ENCODE results near the gene AKR1C4.
"Not testable (repeated sequence)": the region's sequence is repeated elsewhere in the genome, so short reads cannot be mapped to it uniquely, and the experiment has no call there.

Gene AKR1C4

DNA sequence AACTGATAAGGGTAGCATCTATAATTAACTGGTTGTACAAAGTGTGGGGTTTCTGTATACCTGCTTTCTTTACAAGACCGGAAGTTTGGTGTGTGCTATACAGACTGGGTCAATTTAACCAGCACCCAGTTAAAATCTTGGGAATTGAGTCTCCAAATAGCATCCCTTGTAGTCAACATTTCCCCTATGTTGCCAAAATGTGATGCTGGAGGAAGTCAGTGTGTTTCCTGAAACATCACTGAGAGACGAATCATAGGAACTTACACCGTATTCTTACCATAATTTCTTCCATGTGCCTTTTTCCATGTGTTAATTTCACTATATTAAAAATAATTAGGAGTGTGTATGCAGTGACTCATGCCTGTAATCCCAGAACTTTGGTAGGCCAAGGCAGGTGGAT, 1.7 kb downstream of the AKR1C4 start:
- no peak overlapping the region for H3K4me3 ChIP-seq (ENCODE audit: low read depth in 1 of 5, low read length in 5 of 5)
- peaks cover 0 to 6% (median 5%) of the 10 kb centered on the region in 5 donors for H3K4me1 ChIP-seq (ENCODE audit: control insufficient read depth in 5 of 5, insufficient read depth in 5 of 5, low read length in 5 of 5)
- H3K9me3 ChIP-seq (ENCODE audit: control insufficient read depth in 5 of 5, low read length in 5 of 5), result peaks cover 0 to 6% (median 4%) of the 10 kb centered on the region in 5 donors
- H3K36me3 ChIP-seq (ENCODE audit: control insufficient read depth in 5 of 5, insufficient read depth in 5 of 5, low read length in 5 of 5), result no peaks in the 10 kb centered on the region
- H3K9ac ChIP-seq (ENCODE audit: low read length in 5 of 5), result no peak overlapping the region
- H3K27ac ChIP-seq (ENCODE audit: low read depth, low read length), result no peak overlapping the region
- no peaks in the 10 kb centered on the region for H3K27me3 ChIP-seq (ENCODE audit: control insufficient read depth in 5 of 5, insufficient read depth in 4 of 5, low read length in 5 of 5)

DNA sequence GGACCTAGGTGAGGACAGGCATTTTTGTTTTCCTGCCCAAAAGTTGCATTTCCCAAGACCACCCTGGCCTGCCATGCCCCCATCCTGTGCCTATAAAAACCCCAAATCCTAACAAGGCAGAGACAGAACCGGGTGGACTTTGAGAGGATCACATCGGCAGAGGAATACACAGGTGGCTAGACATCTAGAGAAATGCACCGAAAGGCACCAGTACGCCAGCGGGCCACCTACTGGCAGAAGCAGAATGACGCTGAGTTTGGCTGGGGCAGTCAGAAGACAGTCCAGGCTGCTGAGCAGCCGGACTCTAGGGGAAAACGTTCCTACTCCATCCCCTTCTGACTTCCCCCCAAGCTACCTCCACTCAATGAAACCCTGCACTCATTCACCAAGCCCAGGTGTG, 2.8 kb downstream of the AKR1C4 start:
- Histone ChIP-seq H3K9ac (ENCODE audit: low read length in 5 of 5) (no peak overlapping the region), H3K27ac (ENCODE audit: low read depth, low read length) (no peak overlapping the region), H3K4me3 (ENCODE audit: low read depth in 1 of 5, low read length in 5 of 5) (no peak overlapping the region), H3K36me3 (ENCODE audit: control insufficient read depth in 5 of 5, insufficient read depth in 5 of 5, low read length in 5 of 5) (no peaks in the 10 kb centered on the region), H3K27me3 (ENCODE audit: control insufficient read depth in 5 of 5, insufficient read depth in 4 of 5, low read length in 5 of 5) (no peaks in the 10 kb centered on the region), H3K9me3 (ENCODE audit: control insufficient read depth in 5 of 5, low read length in 5 of 5) (peaks cover 0 to 7% (median 4%) of the 10 kb centered on the region in 5 donors), H3K4me1 (ENCODE audit: control insufficient read depth in 5 of 5, insufficient read depth in 5 of 5, low read length in 5 of 5) (peaks cover 0 to 6% (median 5%) of the 10 kb centered on the region in 5 donors)

DNA sequence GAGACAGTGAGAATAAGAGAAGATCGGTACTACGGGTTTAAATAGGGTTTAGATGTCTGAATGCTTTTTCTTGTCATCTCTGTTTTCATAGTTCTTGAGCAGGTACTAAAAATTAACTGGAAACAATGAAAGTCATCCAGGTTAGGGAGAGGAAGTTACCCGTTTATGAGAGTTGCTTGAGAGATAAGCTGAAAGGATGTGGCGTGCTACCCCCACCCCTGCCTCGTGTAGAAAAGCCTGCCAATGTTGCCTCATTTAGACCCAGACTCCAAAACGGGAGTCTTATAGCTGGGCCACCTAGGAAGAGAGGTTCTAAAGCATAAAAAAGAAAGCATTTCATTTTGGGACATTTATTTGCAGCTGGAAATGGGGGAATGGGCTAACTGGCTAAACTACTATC, 10.2 kb downstream of the AKR1C4 start:
- Histone ChIP-seq H3K9me3 (ENCODE audit: control insufficient read depth in 5 of 5, low read length in 5 of 5) (peaks cover 0 to 7% (median 7%) of the 10 kb centered on the region in 5 donors), H3K27ac (ENCODE audit: low read depth, low read length) (no peak overlapping the region), H3K36me3 (ENCODE audit: control insufficient read depth in 5 of 5, insufficient read depth in 5 of 5, low read length in 5 of 5) (no peaks in the 10 kb centered on the region)

DNA sequence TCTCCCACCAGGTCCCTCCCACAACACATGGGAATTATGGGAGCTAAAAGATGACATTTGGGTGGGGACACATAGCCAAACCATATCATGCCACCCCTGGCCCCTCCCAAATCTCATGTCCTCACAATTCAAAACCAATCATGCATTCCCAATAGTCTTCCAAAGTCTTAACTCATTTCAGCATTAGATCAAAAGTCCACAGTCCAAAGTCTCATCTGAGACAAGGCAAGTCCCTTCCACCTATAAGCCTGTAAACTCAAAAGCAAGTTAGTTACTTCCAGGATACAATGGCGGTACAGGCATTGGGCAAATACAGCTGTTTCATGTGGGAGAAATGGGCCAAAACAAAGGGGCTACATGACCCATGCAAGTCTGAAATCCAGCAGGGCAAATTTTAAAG, 13.1 kb downstream of the AKR1C4 start:
- not testable (repeated sequence) for H3K9me3 ChIP-seq (ENCODE audit: control insufficient read depth in 5 of 5, low read length in 5 of 5); H3K27me3 ChIP-seq (ENCODE audit: control insufficient read depth in 5 of 5, insufficient read depth in 4 of 5, low read length in 5 of 5); H3K4me1 ChIP-seq (ENCODE audit: control insufficient read depth in 5 of 5, insufficient read depth in 5 of 5, low read length in 5 of 5); H3K4me3 ChIP-seq (ENCODE audit: low read depth in 1 of 5, low read length in 5 of 5); H3K27ac ChIP-seq (ENCODE audit: low read depth, low read length); H3K36me3 ChIP-seq (ENCODE audit: control insufficient read depth in 5 of 5, insufficient read depth in 5 of 5, low read length in 5 of 5); H3K9ac ChIP-seq (ENCODE audit: low read length in 5 of 5)

More for the DNA sequence above, 10.2 kb downstream of the AKR1C4 start:
- no peak overlapping the region for H3K4me3 ChIP-seq (ENCODE audit: low read depth in 1 of 5, low read length in 5 of 5)
- H3K4me1 ChIP-seq (ENCODE audit: control insufficient read depth in 5 of 5, insufficient read depth in 5 of 5, low read length in 5 of 5), result no peaks in the 10 kb centered on the region
- no peaks in the 10 kb centered on the region for H3K27me3 ChIP-seq (ENCODE audit: control insufficient read depth in 5 of 5, insufficient read depth in 4 of 5, low read length in 5 of 5)
- no peak overlapping the region for H3K9ac ChIP-seq (ENCODE audit: low read length in 5 of 5)

DNA sequence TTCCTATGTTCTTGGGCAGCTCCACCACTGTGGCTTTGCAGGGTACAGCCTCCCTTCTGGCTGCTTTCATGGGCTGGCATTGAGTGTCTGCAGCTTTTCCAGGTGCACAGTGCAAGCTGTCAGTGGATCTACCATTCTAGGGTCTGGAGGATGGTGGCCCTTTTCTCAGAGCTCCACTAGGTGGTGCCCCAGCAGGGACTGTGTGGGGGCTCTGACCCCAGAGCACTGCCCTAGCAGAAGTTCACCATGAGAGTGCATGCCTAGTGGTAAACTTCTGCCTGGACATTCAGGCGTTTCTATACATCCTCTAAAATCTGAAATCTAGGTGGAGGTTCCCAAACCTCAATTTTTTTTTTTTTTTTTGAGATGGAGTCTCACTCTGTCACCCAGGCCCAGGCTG, 13.6 kb downstream of the AKR1C4 start:
- not testable (repeated sequence) for H3K36me3 ChIP-seq (ENCODE audit: control insufficient read depth in 5 of 5, insufficient read depth in 5 of 5, low read length in 5 of 5); H3K4me3 ChIP-seq (ENCODE audit: low read depth in 1 of 5, low read length in 5 of 5); H3K4me1 ChIP-seq (ENCODE audit: control insufficient read depth in 5 of 5, insufficient read depth in 5 of 5, low read length in 5 of 5); H3K27me3 ChIP-seq (ENCODE audit: control insufficient read depth in 5 of 5, insufficient read depth in 4 of 5, low read length in 5 of 5); H3K27ac ChIP-seq (ENCODE audit: low read depth, low read length); H3K9me3 ChIP-seq (ENCODE audit: control insufficient read depth in 5 of 5, low read length in 5 of 5); H3K9ac ChIP-seq (ENCODE audit: low read length in 5 of 5)

DNA sequence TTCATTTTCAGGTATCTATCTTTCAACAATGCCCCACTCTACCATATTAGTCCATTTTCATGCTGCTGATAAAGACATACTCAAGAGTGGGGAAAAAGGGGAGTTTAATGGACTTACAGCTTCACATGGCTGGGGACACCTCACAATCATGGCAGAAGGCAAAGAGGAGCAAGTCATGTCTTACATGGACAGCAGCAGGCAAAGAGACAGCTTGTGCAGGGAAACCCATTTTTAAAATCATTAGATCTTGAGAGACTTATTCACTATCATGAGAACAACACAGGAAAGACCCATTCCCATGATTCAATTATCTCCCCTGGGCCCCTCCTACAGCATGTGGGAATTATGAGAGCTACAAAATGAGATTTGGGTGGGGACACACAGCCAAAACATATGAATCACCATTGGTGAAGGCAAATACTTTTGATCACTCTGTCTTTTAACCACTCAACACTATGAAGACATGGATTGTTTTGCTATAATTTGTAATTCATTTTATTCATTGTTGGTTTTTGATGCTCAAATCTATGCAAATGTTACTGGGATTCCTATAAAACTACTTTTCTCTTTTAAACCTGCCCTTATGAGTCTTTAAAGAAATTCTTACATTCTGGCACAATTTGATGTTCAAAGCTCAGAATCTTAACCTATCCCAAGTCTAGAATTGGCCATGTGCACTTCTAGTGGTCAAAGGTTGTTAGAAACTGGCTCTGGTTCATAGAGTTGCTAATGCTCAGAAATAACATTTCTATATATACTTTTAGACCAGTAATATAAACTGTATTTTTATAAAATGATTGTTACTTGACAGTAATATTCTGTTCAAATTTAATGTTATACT, 15.3 kb downstream of the AKR1C4 start:
- no peak overlapping the region for H3K4me3 ChIP-seq (ENCODE audit: low read depth in 1 of 5, low read length in 5 of 5)
- H3K36me3 ChIP-seq (ENCODE audit: control insufficient read depth in 5 of 5, insufficient read depth in 5 of 5, low read length in 5 of 5), result no peaks in the 10 kb centered on the region
- H3K9me3 ChIP-seq (ENCODE audit: control insufficient read depth in 5 of 5, low read length in 5 of 5), result peaks cover 0 to 3% (median 0%) of the 10 kb centered on the region in 5 donors
- H3K27me3 ChIP-seq (ENCODE audit: control insufficient read depth in 5 of 5, insufficient read depth in 4 of 5, low read length in 5 of 5), result no peaks in the 10 kb centered on the region
- no peak overlapping the region for H3K27ac ChIP-seq (ENCODE audit: low read depth, low read length)
- no peak overlapping the region for H3K9ac ChIP-seq (ENCODE audit: low read length in 5 of 5)
- H3K4me1 ChIP-seq (ENCODE audit: control insufficient read depth in 5 of 5, insufficient read depth in 5 of 5, low read length in 5 of 5), result no peaks in the 10 kb centered on the region

DNA sequence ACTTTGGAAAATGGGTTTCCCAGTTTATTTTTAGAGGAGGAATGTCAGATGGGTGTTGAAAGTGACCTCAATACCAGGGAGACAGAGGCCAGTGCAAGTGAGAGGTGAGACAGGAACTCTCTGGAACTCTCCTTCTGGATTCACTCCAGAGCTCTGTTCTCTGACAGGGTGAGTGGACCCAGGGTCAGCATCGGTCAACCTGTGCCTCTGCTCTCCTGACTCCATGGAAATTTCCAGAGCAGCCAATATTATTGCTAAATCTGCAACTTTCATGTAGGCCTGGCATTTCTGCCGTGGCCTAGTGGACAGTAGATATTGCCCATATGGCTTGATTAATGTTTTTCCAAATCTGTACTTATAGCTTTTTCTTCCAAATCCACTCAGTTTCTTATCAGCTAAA, 20.2 kb downstream of the AKR1C4 start:
- H3K4me3 ChIP-seq (ENCODE audit: low read depth in 1 of 5, low read length in 5 of 5), result no peak overlapping the region
- H3K9ac ChIP-seq (ENCODE audit: low read length in 5 of 5), result no peak overlapping the region
- H3K4me1 ChIP-seq (ENCODE audit: control insufficient read depth in 5 of 5, insufficient read depth in 5 of 5, low read length in 5 of 5), result no peaks in the 10 kb centered on the region
- H3K27me3 ChIP-seq (ENCODE audit: control insufficient read depth in 5 of 5, insufficient read depth in 4 of 5, low read length in 5 of 5), result no peaks in the 10 kb centered on the region
- H3K9me3 ChIP-seq (ENCODE audit: control insufficient read depth in 5 of 5, low read length in 5 of 5), result peaks cover 0 to 2% (median 0%) of the 10 kb centered on the region in 5 donors
- H3K27ac ChIP-seq (ENCODE audit: low read depth, low read length), result no peak overlapping the region
- no peaks in the 10 kb centered on the region for H3K36me3 ChIP-seq (ENCODE audit: control insufficient read depth in 5 of 5, insufficient read depth in 5 of 5, low read length in 5 of 5)

DNA sequence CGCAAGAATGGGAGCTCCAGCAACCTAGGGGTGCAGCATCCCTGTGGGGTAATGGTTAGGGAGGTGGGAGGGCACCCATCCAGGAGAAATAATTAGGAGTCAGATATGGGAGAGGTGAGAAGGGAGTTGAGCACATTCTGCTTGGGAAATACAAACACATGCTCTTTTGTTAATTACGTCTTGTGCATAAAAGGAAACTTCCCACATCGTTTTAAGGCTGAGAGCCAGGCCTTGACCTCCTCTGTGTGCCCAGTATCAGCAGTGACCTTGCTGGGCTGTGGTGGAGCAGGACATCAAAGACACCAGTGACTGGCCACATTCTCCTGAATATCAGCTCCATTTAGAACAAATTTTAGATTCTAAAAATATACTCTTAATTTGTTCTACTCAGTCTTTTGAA, 22.6 kb downstream of the AKR1C4 start:
- H3K36me3 ChIP-seq (ENCODE audit: control insufficient read depth in 5 of 5, insufficient read depth in 5 of 5, low read length in 5 of 5), result no peaks in the 10 kb centered on the region
- H3K4me3 ChIP-seq (ENCODE audit: low read depth in 1 of 5, low read length in 5 of 5), result no peak overlapping the region
- H3K27ac ChIP-seq (ENCODE audit: low read depth, low read length), result no peak overlapping the region
- H3K9ac ChIP-seq (ENCODE audit: low read length in 5 of 5), result no peak overlapping the region
- H3K4me1 ChIP-seq (ENCODE audit: control insufficient read depth in 5 of 5, insufficient read depth in 5 of 5, low read length in 5 of 5), result no peaks in the 10 kb centered on the region
- H3K27me3 ChIP-seq (ENCODE audit: control insufficient read depth in 5 of 5, insufficient read depth in 4 of 5, low read length in 5 of 5), result no peaks in the 10 kb centered on the region
- H3K9me3 ChIP-seq (ENCODE audit: control insufficient read depth in 5 of 5, low read length in 5 of 5), result no peaks in the 10 kb centered on the region

DNA sequence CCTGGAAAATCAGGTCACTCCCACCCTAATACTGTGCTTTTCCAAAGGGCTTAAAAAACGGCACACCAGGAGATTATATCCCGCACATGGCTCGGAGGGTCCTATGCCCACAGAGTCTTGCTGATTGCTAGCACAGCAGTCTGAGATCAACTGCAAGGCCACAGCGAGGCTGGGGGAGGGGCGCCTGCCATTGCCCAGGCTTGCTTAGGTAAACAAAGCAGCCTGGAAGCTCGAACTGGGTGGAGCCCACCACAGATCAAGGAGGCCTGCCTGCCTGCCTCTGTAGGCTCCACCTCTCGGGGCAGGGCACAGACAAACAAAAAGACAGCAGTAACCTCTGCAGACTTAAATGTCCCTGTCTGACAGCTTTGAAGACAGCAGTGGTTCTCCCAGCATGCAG, 26.3 kb downstream of the AKR1C4 start:
- H3K27ac ChIP-seq (ENCODE audit: low read depth, low read length); H3K9ac ChIP-seq (ENCODE audit: low read length in 5 of 5); H3K9me3 ChIP-seq (ENCODE audit: control insufficient read depth in 5 of 5, low read length in 5 of 5); H3K4me1 ChIP-seq (ENCODE audit: control insufficient read depth in 5 of 5, insufficient read depth in 5 of 5, low read length in 5 of 5); H3K36me3 ChIP-seq (ENCODE audit: control insufficient read depth in 5 of 5, insufficient read depth in 5 of 5, low read length in 5 of 5); H3K27me3 ChIP-seq (ENCODE audit: control insufficient read depth in 5 of 5, insufficient read depth in 4 of 5, low read length in 5 of 5); H3K4me3 ChIP-seq (ENCODE audit: low read depth in 1 of 5, low read length in 5 of 5): not testable (repeated sequence)

DNA sequence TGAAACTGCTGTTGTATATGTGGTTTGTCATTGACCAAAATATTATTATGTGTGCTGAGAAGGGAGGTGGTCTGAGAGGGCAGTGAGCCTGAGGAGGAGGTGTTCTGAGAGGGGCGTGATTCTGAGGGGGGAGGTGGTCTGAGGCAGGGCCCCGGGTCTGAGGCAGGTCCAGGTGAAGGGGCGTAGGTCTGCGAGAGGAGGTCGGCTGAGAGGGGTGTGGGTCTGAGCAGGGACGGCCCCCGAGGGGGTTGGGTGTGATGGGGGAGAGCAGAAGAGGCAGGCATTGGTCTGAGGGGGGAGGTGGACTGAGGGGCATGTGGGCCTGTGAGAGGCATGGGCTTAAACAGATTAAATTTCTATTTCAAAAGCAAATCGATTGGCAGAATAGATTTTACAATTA, 32.4 kb downstream of the AKR1C4 start:
- no peaks in the 10 kb centered on the region for H3K9me3 ChIP-seq (ENCODE audit: control insufficient read depth in 5 of 5, low read length in 5 of 5)
- no peak overlapping the region for H3K27ac ChIP-seq (ENCODE audit: low read depth, low read length)
- peaks cover 0 to 3% (median 3%) of the 10 kb centered on the region in 5 donors for H3K4me1 ChIP-seq (ENCODE audit: control insufficient read depth in 5 of 5, insufficient read depth in 5 of 5, low read length in 5 of 5)
- H3K27me3 ChIP-seq (ENCODE audit: control insufficient read depth in 5 of 5, insufficient read depth in 4 of 5, low read length in 5 of 5), result no peaks in the 10 kb centered on the region
- H3K36me3 ChIP-seq (ENCODE audit: control insufficient read depth in 5 of 5, insufficient read depth in 5 of 5, low read length in 5 of 5), result no peaks in the 10 kb centered on the region
- H3K9ac ChIP-seq (ENCODE audit: low read length in 5 of 5), result no peak overlapping the region
- no peak overlapping the region for H3K4me3 ChIP-seq (ENCODE audit: low read depth in 1 of 5, low read length in 5 of 5)

Measured in subcutaneous abdominal adipose tissue (tissue), 5 donors.